G401 (cell line): Measurements from ENCODE around the gene MFF. TPM values are rescaled to one million over a fixed set of nuclear protein-coding genes. Genes with fewer than 3 reads are reported as not detected.

Experiments used
- DNase-seq: peaks from one replicate; pipeline ENCODE4 v3.0.0-alpha.2; 2015; ENCODE audit warnings: low spot score
- in situ Hi-C: cut with HindIII; loops from 2 replicates; pipeline ENCODE4 v1.10.0; 2016; ENCODE audit warnings: low sequenced_read_pairs, mixed read lengths
- total RNA-seq: library from RNA; depleted of rRNA; stranded (reverse); fragments of >200 nt; shearing (Covaris generic); gene quantifications from 2 replicates; pipeline ENCODE4 v1.2.3, GENCODE V29; 2014; rRNA removed

The MFF gene
- total RNA-seq, 1 experiment from 2014 or later: 185 TPM

DNA sequence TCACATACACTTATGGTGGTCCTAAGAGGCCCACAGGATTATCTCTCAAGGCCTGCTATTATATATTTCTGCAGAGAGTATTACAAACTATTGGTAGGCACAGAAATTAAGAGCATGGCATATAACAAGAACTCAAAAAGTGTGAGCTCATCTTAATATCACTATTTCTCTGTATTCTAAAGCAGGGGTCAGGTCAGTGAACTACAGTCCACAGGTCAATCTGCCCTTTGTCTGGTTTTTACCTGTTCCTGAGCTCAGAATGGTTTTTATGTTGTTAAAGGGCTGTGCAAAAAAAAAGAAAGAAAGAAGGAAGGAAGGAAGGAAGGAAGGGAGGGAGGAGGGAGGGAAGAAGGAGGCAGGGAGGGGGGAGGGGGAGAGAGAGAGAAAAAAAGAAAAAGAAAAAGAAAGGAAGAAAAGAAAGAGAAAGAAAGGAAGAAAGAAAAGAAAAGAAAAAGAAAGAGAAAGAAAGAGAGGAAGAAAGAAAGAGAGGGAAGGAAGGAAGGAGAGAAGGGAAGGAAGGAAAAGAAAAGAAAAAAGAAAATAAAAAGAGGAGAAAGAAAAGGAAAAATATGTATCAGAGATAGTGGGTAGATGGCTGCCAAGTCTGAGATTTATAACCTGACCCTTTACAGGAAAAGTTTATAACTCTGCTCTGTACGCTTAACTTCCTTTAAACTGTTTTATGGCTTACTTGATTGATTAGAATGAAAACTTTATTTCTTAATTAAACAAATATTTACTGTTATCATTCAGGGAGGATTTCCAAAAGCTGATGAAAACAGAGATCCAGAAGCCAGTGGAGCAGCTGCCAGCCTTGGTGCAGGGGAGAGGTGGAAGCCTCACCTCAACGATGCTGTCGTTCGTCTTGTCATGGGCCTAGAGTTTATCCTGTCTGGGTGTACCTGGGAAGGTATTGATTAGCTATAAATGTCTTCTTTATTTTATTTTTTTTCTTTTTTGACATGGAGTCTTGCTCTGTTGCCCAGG, 73.9 kb downstream of the MFF start:
- in situ Hi-C loops: no loop called here
- no peak for DNase-seq

DNA sequence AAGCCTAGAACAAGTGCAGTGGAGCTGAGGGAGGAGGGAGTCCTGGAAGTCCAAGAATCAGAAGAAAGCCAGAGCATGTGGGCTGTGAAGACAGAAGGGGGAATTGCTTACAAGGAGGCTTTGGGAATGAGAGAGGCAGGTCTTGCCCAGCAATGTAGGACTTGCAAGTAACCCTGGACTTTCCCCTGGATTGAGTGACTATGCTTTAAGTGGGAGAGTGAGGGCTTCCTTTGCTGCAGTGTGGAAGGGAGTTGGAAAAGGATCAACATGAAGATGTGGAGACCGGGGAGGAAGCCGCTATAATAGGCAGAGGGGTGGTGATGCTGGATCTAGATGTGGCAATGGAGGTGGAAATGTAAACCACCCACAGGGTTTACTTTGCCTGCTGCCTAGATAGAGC, 76.5 kb downstream of the MFF start:
- in situ Hi-C loops: no loop called here
- DNase-seq: no peak

DNA sequence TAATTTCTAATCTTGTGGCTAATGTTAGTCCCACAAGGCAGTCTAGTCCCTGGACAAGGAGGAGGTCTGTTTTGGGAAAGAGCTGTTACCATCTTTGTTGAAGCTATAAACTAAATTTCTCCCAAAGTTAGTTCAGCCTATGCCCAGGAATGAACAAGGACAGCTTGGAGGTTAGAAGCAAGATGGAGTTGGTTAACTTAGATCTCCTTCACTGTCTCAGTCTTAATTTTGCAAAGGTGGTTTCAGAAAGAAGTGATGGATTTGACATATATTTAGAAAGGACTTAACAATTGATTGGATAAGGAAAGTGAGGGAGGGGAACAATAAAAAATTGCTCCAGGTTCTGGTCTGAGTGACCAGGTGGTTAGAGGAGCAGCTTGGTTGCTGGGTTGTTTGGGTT, 77.3 kb downstream of the MFF start:
- in situ Hi-C loops: no loop called here
- no peak for DNase-seq

DNA sequence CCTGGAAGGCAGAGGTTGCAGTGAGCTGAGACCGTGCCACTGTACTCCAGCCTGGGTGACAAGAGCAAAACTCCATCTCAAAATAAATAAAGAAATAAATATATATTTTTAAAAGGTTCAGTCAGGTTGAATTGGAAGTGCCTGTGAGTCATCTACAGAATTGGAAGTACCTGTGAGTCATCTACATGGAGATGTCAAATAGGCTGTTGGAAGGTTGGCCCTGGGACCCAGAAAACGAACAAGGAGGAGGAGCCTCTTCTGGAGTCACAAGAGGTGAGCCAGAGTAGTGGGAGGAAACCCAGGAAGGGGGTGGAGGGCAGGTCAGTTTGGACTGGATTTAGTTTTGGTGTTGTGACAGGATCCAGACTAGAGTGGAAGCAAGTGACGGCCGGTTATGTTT, 77.9 kb downstream of the MFF start:
- in situ Hi-C loops: no loop called here
- no peak for DNase-seq

DNA sequence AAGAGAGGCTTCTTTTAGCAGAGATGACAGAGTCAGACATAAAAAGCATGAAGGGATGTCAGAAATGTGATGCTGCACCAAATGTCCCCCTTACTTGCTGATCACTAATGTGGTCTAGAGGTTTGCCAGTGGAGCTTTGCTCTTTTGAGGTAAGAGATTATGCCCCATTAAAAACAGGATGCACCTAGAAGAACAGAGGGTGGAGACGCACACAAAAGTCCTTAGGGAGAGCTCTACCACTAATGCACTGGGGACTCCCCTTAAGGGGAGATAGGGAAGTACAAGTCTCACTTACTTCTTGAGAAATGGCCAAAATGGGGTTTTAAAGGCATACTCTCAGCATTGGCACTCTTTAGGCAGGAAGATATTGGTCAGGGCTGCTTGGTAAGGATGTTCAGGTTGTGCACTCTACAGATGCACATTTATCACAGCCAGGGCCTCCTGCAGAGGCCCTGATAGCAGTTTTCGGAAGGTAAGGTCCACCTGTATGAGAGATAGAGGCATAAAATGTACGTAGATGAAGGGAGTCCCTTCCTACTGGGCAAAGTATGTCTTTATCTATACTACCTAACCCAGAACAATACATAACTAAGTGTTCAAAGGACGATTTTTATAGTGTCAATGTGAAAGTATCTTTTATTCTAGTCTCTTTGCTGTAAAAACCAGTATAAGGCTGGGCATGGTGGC, 79.7 kb downstream of the MFF start:
- DNase-seq: no peak
- in situ Hi-C loops: no loop called here

DNA sequence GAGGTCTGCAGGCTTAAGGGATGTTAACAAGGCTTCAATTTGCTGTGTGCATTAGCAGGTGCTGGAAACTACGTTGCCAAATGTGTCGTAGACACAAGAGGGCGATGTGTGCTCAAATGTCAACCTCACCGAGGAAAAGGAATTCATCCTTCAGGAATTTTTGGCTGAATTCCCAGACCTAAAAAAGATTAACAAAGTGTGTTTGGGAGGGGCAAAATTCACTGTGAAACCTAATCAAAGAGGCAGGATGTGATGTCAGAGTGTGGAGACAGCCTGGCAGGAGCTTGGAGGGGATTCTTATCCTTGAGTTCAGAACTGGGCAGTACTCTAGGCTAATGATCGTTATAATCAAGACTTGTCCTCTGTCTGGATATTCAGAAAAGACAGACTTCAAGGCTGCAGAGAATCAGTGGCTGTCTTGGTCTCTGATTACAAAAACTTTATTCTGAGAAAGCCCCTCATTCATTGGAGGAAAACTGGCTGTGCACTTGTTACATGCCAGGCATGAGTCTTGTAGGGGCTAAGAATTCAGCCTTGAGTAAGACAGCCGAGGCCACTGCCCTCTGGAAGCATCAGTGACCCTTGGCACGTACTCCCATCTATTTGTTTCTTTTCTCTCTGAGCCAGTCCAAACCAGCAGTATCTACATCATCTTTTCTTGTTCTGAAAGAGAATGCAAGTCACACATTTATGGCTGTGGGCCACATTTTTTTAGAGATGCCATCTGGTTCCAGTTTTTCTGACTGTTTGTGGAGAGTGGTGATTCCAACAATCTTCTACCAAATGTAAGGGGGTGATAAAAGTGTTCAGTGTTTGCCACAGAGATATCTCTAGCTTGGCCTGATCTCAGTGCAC, 81.4 kb downstream of the MFF start:
- in situ Hi-C loops: no loop called here
- peak; percentile 91 for DNase-seq

Other genes starting within 250 kb of the MFF start
- 2.3 TPM in 1 of 2 replicates, not detected in the other for gene COL4A4, start 161.0 kb upstream of the MFF start, total RNA-seq
- 3.0 TPM in 1 of 2 replicates, not detected in the other for gene COL4A3, start 160.6 kb upstream of the MFF start, total RNA-seq
- gene TM4SF20, start 54.1 kb downstream of the MFF start, total RNA-seq: not detected in 2 replicates
- gene SCYGR1, start 62.7 kb downstream of the MFF start, total RNA-seq: not detected in 2 replicates
- gene AGFG1, start 146.9 kb downstream of the MFF start, total RNA-seq: 37.8 and 54.9 TPM in 2 replicates